Caco-2 (cell line): ENCODE measurements around the gene ZNF668. TPM values are rescaled to one million over a fixed set of nuclear protein-coding genes. Genes with fewer than 3 reads are reported as not detected.

Source experiments
- BruUV-seq: library from RNA; stranded (reverse); fragments of 400-500 nt; replicated peaks from 2 replicates; lab custom pipeline; 2021; lab: Mats Ljungman, UMichigan
- CTCF ChIA-PET: fragments of 300-600 bp; sonication (Branson Sonifier 250); formaldehyde crosslinking; loops from one replicate; lab custom pipeline; 2022; ENCODE audit warnings: antibody characterized with exemption; lab: Charles Lee
- POLR2A ChIA-PET: fragments of 300-600 bp; sonication (Branson Sonifier 250); formaldehyde crosslinking; loops from one replicate; lab custom pipeline; 2022; ENCODE audit warnings: antibody characterized with exemption; lab: Charles Lee
- DNase-seq, 2 experiments: peaks; one replicate each; pipeline versions ENCODE4 v3.0.0 to v3.0.0-alpha.2; 2020 to 2022
- H3K27me3 ChIP-seq: replicated peaks from 2 replicates; pipeline ENCODE4 v1.6.0; 2011; ENCODE audit warnings: low read length; ENCODE audit not compliant: control insufficient read depth, insufficient read depth
- H3K36me3 ChIP-seq: 2 replicates; pipeline ENCODE4 v1.5.1; 2011; ENCODE audit warnings: low read length; ENCODE audit not compliant: control insufficient read depth, insufficient read depth
- H3K4me1 ChIP-seq: fragments of 250-450 bp; sonication (Bioruptor Pico); 2 replicates; pipeline ENCODE4 v1.5.1; 2020; ENCODE audit warnings: mild to moderate bottlenecking
- H3K4me3 ChIP-seq: 2 replicates; pipeline ENCODE4 v1.5.1; 2011; ENCODE audit warnings: low read depth, mild to moderate bottlenecking, control low read depth, low read length
- H3K9me3 ChIP-seq: fragments of 250-450 bp; sonication (Bioruptor Pico); 2 replicates; pipeline ENCODE4 v1.5.1; 2020; ENCODE audit warnings: mild to moderate bottlenecking, moderate library complexity
- H3K27ac Mint-ChIP-seq: one replicate; pipeline ENCODE4 v1.8.0; 2022; ENCODE audit warnings: mixed read lengths; ENCODE audit not compliant: unreplicated experiment
- H3K27me3 Mint-ChIP-seq: one replicate; pipeline ENCODE4 v1.8.0; 2022; ENCODE audit warnings: mixed read lengths; ENCODE audit not compliant: insufficient read depth, unreplicated experiment
- H3K36me3 Mint-ChIP-seq: one replicate; pipeline ENCODE4 v1.8.0; 2022; ENCODE audit warnings: mild to moderate bottlenecking, mixed read lengths; ENCODE audit not compliant: insufficient read depth, unreplicated experiment
- H3K4me1 Mint-ChIP-seq: one replicate; pipeline ENCODE4 v1.8.0; 2022; ENCODE audit warnings: low read depth, mixed read lengths; ENCODE audit not compliant: unreplicated experiment
- H3K4me3 Mint-ChIP-seq: one replicate; pipeline ENCODE4 v1.8.0; 2022; ENCODE audit warnings: mild to moderate bottlenecking, moderate library complexity, mixed read lengths; ENCODE audit not compliant: unreplicated experiment
- H3K9me3 Mint-ChIP-seq: one replicate; pipeline ENCODE4 v1.8.0; 2022; ENCODE audit warnings: mixed read lengths; ENCODE audit not compliant: unreplicated experiment
- intact Hi-C: fragments of 100-400 bp; cut with micrococcal nuclease; formaldehyde crosslinking; loops from one replicate; pipeline ENCODE4 v1.10.0; 2022; ENCODE audit not compliant: unreplicated experiment
- total RNA-seq: library from RNA; stranded (reverse); gene quantifications from 2 replicates; pipeline ENCODE4 v1.2.3, GENCODE V29; 2022
- TF ChIP-seq, protein P1 (sequence below), 2 experiments: fragments of 200-600 bp in 1 of 2; IDR thresholded peaks; 1 replicate in 1 of 2; 2 replicates in 1 of 2; pipeline versions ENCODE4 v1.5.1 to v1.8.0; 2011 to 2022; ENCODE audit warnings: antibody characterized with exemption in 1 of 2, control low read depth in 1 of 2, inconsistent platforms in 1 of 2, low read depth in 1 of 2, low read length in 1 of 2, mild to moderate bottlenecking in 1 of 2, moderate library complexity in 1 of 2; ENCODE audit not compliant: insufficient read depth in 1 of 2, severe bottlenecking in 1 of 2, unreplicated experiment in 1 of 2

The ZNF668 gene
- total RNA-seq, 1 experiment from 2014 or later, result 8.7 TPM

DNA sequence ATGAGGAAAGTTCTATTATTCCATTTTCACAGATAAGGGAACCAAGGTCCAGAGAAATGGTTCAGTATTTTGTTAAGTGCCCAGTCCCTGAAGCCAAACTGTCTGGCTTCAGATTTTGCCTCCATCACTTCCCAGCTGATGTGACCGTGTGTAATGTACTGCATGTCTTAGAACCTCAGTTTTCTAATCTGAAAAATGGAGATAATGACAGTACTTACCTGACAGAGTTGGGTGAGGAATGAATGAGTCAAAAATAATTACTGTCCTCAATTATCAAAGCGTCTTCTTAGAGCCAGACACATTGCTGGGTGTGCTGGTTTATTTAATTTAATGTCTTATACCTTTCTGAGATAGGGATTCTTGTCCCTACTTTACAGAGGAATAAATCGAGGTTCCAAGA lies 6.7 kb downstream of the ZNF668 start:
- peaks cover 24% of the 10 kb centered on the region for H3K36me3 Mint-ChIP-seq
- no peak for DNase-seq
- ChIA-PET CTCF (no interaction called here), POLR2A (no interaction called here)
- no peak overlapping the region for H3K4me3 Mint-ChIP-seq
- BruUV-seq, result no TSS peak
- TF ChIP-seq, protein P1, sequence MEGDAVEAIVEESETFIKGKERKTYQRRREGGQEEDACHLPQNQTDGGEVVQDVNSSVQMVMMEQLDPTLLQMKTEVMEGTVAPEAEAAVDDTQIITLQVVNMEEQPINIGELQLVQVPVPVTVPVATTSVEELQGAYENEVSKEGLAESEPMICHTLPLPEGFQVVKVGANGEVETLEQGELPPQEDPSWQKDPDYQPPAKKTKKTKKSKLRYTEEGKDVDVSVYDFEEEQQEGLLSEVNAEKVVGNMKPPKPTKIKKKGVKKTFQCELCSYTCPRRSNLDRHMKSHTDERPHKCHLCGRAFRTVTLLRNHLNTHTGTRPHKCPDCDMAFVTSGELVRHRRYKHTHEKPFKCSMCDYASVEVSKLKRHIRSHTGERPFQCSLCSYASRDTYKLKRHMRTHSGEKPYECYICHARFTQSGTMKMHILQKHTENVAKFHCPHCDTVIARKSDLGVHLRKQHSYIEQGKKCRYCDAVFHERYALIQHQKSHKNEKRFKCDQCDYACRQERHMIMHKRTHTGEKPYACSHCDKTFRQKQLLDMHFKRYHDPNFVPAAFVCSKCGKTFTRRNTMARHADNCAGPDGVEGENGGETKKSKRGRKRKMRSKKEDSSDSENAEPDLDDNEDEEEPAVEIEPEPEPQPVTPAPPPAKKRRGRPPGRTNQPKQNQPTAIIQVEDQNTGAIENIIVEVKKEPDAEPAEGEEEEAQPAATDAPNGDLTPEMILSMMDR (IDR thresholded peaks at IDR 0.05; ENCODE audit: insufficient read depth in 1 of 2, low read depth in 1 of 2, low read length in 1 of 2, severe bottlenecking in 1 of 2, unreplicated experiment in 1 of 2), result no peak
- H3K9me3 Mint-ChIP-seq, result no peaks in the 10 kb centered on the region
- H3K27me3 ChIP-seq, result no peaks in the 10 kb centered on the region
- intact Hi-C loops, result no loop called here
- no peak overlapping the region for H3K4me3 ChIP-seq
- no peaks in the 10 kb centered on the region for H3K36me3 ChIP-seq
- H3K4me1 ChIP-seq, result peaks cover 8% of the 10 kb centered on the region; the same call in 1 of the 2 replicates
- H3K27ac Mint-ChIP-seq, result no peak overlapping the region
- H3K27me3 Mint-ChIP-seq, result no peaks in the 10 kb centered on the region
- no peaks in the 10 kb centered on the region for H3K4me1 Mint-ChIP-seq
- no peaks in the 10 kb centered on the region for H3K9me3 ChIP-seq

DNA sequence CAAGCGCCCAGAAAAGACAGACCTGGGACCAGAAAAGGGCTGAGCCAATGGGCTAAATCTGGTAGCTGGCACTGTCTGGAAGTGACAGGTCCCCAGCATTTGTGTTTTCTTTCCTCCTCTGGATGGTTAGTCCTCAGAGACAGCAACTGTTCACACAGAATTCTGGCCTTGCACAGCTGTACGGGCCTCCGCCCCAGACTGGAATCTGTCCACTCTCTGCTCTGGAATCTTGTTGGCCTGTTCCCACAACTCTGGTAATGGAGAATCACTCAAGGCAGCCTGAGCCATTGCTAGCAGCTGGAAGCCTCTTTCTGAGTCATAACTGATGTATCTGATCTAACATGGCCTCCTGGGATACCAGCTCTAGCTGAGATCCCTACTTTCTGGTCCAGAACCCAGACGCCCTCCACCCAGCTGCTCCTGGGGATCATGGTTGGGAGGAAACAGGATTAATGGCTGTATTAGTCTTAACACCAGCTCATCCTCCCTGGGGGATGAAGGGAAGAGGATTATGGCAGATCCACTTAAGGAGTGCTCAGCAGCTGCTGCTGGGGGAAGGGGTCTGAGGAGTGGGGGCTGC lies 9.1 kb downstream of the ZNF668 start:
- no peak for DNase-seq

DNA sequence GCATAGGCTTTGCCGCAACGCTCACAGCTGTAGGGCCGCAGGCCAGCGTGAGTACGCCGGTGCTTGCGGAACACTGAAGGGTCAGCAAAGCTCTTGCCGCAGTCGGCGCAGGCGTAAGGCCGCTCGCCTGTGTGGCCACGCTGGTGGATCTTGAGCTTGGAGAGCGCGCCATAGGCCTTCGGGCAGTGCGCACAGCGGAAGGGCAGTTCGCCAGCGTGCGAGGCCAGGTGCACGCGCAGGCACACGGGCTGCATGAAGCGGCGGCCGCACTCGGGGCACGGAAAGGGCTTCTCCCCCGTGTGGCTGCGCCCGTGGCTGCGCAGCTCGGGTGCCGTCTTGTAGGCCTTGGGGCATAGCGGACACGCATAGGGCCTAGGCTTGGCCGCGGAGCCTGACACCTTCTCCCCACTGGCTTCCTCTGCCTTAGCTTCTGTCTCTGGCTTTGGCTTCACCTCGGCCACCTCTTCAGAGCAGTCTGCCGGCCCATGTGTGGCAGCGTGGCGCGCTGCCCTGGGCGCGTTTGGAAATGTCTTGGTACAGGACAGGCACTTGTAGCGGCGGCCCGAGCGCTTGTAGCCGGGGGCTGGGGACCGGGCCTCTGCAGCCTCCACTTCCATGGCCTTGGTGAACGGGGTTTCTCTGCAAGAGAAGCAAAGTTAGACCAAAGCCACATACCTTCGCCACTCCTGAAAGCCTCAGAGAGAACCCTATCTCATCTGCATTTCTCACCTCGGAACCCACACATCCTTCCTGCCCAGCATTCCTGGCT lies 10.0 kb downstream of the ZNF668 start:
- H3K4me1 ChIP-seq, result no peaks in the 10 kb centered on the region
- TF ChIP-seq, protein P1 (IDR thresholded peaks at IDR 0.05; ENCODE audit: insufficient read depth in 1 of 2, low read depth in 1 of 2, low read length in 1 of 2, severe bottlenecking in 1 of 2, unreplicated experiment in 1 of 2), result no peak
- no peak for DNase-seq
- peaks cover 31% of the 10 kb centered on the region for H3K36me3 Mint-ChIP-seq
- no TSS peak for BruUV-seq
- no peak overlapping the region for H3K27ac Mint-ChIP-seq
- ChIA-PET CTCF (no interaction called here), POLR2A (no interaction called here)
- no peaks in the 10 kb centered on the region for H3K27me3 ChIP-seq
- no peaks in the 10 kb centered on the region for H3K27me3 Mint-ChIP-seq
- H3K36me3 ChIP-seq, result no peaks in the 10 kb centered on the region
- no peaks in the 10 kb centered on the region for H3K9me3 ChIP-seq
- H3K4me3 ChIP-seq, result no peak overlapping the region
- no peak overlapping the region for H3K4me3 Mint-ChIP-seq
- no peaks in the 10 kb centered on the region for H3K9me3 Mint-ChIP-seq
- no peaks in the 10 kb centered on the region for H3K4me1 Mint-ChIP-seq
- intact Hi-C loops, result no loop called here

More for the DNA sequence above, 9.1 kb downstream of the ZNF668 start:
- Mint-ChIP-seq H3K36me3 (peaks cover 31% of the 10 kb centered on the region), H3K4me3 (no peak overlapping the region), H3K9me3 (no peaks in the 10 kb centered on the region), H3K27ac (no peak overlapping the region), H3K4me1 (no peaks in the 10 kb centered on the region), H3K27me3 (no peaks in the 10 kb centered on the region)
- no peak overlapping the region for H3K4me3 ChIP-seq
- POLR2A ChIA-PET, result interaction anchor here (0.6 kb wide), 1 partner anchor 71 kb away, joined by 4 read pairs; no protein-coding TSS in a partner anchor
- no peaks in the 10 kb centered on the region for H3K4me1 ChIP-seq
- no peaks in the 10 kb centered on the region for H3K9me3 ChIP-seq
- TF ChIP-seq, protein P1 (IDR thresholded peaks at IDR 0.05; ENCODE audit: insufficient read depth in 1 of 2, low read depth in 1 of 2, low read length in 1 of 2, severe bottlenecking in 1 of 2, unreplicated experiment in 1 of 2), result no peak
- CTCF ChIA-PET, result no interaction called here
- H3K27me3 ChIP-seq, result no peaks in the 10 kb centered on the region
- no peaks in the 10 kb centered on the region for H3K36me3 ChIP-seq
- no TSS peak for BruUV-seq
- intact Hi-C loops, result no loop called here
